ENCODE data around the gene TMEM126A.

DNA sequence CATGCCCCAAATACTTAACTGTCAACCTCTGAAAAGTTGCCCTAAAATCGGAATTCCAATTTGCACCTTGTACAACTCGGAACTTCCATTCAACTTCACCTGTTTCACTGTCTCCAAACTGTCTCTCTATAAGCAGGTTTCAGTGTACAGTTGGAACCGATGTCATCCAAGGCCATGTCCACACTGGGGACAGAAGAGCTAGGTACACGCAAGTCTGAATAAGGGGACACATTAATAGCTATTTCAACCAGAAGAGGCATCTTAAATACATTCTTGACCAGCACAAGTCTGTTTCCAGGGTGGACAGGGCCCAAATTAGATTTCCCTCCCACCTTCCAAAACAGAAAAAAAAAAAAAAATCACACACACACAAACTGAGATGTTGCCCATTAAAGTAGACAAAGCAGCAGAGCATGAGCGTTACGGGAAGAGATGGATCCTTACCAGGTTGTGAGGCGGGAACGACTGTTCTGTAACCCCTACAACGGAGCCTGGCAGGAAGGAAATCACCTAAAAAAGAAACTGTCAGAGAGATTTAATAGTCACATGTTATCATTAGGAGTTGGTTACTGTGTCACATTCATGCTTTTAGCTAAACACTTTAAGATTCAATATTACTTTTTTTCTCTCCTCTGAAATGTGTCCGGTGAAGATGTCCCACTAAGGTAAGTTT, 15.4 kb downstream of the TMEM126A start:
- TF ChIP-seq CTCF (IDR thresholded peaks at IDR 0.05; ENCODE audit: low read depth, low read length, missing input control) (no peak), RXRA (IDR thresholded peaks at IDR 0.05) (no peak), REST (IDR thresholded peaks at IDR 0.05) (no peak), TAF1 (conservative IDR thresholded peaks at IDR 0.05) (no peak), FOXA1 (IDR thresholded peaks at IDR 0.05) (no peak), GABPA (IDR thresholded peaks at IDR 0.05 in 1 of 2, conservative IDR thresholded peaks at IDR 0.05 in 1 of 2) (no peak)
- TF ChIP-seq, protein P1, sequence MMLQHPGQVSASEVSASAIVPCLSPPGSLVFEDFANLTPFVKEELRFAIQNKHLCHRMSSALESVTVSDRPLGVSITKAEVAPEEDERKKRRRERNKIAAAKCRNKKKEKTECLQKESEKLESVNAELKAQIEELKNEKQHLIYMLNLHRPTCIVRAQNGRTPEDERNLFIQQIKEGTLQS (IDR thresholded peaks at IDR 0.05) = no peak

Measured in liver (tissue), 3 donors.